ENCODE results near the gene ZBTB4. TPM values are rescaled to one million over a fixed set of nuclear protein-coding genes. Genes with fewer than 3 reads are reported as not detected.

ZBTB4 gene
- total and polyA plus RNA-seq, 9 of the 15 experiments (the other 6 are each of a cell fraction or from before 2014, with no cell fraction given) = 0.92 to 6.9 (median 3.3) TPM

DNA sequence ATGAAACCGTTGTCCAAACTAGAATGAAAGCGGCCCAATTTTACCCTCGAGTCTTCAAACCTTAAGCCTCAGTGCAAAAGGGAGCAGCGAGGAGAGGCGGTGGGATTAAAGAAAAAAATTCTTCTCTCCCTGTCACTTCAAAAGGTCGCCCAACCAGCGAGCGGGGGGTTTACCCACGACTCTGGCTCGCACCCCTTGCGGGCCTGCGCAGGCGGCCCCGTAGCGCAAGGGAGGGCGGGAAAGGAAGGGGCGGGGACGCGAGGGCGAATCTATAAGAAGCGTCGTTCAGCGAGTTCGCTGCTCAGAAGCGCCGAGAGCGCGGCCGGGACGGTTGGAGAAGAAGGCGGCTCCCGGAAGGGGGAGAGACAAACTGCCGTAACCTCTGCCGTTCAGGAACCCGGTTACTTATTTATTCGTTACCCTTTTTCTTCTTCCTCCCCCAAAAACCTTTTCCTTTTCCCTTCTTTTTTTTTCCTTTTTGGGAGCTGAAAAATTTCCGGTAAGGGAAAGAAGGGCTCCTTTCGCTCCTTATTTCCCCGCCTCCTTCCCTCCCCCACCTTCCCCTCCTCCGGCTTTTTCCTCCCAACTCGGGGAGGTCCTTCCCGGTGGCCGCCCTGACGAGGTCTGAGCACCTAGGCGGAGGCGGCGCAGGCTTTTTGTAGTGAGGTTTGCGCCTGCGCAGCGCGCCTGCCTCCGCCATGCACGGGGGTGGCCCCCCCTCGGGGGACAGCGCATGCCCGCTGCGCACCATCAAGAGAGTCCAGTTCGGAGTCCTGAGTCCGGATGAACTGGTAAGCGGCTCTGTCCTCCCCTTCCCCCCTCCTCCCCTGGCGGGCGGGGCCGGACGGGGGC is 4.9 kb upstream of the ZBTB4 start, which contains the start of gene POLR2A (continued):
- TF ChIP-seq TBP (optimal IDR thresholded peaks at IDR 0.05; ENCODE audit: low read depth, low read length) (peak; percentile 98), GTF2E2 (tag; IDR thresholded peaks at IDR 0.05) (peak; percentile 99), NKRF (IDR thresholded peaks at IDR 0.05; ENCODE audit: borderline replicate concordance) (no peak), PHTF2 (CRISPR knock-in tag; IDR thresholded peaks at IDR 0.05) (peak; percentile 20; the same call in 1 of the 2 replicates), POLR2AphosphoS2 (IDR thresholded peaks at IDR 0.05; ENCODE audit: low read length) (peak; percentile 95; the same call in 1 of the 2 replicates), ZBTB26 (CRISPR knock-in tag; IDR thresholded peaks at IDR 0.05) (peak; percentile 87; the same call in 1 of the 2 replicates), NFRKB (IDR thresholded peaks at IDR 0.05; ENCODE audit: low read depth) (peak; percentile 69; the same call in 1 of the 2 replicates), ATF7 (IDR thresholded peaks at IDR 0.05) (peak; percentile 99), BRCA1 (IDR thresholded peaks at IDR 0.05) (no peak), BRCA1 (CRISPR knock-in tag; IDR thresholded peaks at IDR 0.05) (no peak), PHF21A (IDR thresholded peaks at IDR 0.05; ENCODE audit: borderline replicate concordance, low read depth) (no peak), PCBP1 (IDR thresholded peaks at IDR 0.05; ENCODE audit: low read depth, low read length, poor library complexity, severe bottlenecking) (peak; percentile 92), NFE2 (IDR thresholded peaks at IDR 0.05; ENCODE audit: low read depth) (peak; percentile 42; the same call in 1 of the 2 replicates), RBM22 (IDR thresholded peaks at IDR 0.05; ENCODE audit: low read depth, low read length, poor library complexity, severe bottlenecking) (peak; percentile 79)
- TF ChIP-seq, protein P1, sequence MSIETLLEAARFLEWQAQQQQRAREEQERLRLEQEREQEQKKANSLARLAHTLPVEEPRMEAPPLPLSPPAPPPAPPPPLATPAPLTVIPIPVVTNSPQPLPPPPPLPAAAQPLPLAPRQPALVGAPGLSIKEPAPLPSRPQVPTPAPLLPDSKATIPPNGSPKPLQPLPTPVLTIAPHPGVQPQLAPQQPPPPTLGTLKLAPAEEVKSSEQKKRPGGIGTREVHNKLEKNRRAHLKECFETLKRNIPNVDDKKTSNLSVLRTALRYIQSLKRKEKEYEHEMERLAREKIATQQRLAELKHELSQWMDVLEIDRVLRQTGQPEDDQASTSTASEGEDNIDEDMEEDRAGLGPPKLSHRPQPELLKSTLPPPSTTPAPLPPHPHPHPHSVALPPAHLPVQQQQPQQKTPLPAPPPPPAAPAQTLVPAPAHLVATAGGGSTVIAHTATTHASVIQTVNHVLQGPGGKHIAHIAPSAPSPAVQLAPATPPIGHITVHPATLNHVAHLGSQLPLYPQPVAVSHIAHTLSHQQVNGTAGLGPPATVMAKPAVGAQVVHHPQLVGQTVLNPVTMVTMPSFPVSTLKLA (conservative IDR thresholded peaks at IDR 0.05) = peak; percentile 53 to 70
- TF ChIP-seq, protein P2, sequence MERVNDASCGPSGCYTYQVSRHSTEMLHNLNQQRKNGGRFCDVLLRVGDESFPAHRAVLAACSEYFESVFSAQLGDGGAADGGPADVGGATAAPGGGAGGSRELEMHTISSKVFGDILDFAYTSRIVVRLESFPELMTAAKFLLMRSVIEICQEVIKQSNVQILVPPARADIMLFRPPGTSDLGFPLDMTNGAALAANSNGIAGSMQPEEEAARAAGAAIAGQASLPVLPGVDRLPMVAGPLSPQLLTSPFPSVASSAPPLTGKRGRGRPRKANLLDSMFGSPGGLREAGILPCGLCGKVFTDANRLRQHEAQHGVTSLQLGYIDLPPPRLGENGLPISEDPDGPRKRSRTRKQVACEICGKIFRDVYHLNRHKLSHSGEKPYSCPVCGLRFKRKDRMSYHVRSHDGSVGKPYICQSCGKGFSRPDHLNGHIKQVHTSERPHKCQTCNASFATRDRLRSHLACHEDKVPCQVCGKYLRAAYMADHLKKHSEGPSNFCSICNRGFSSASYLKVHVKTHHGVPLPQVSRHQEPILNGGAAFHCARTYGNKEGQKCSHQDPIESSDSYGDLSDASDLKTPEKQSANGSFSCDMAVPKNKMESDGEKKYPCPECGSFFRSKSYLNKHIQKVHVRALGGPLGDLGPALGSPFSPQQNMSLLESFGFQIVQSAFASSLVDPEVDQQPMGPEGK (CRISPR knock-in tag; IDR thresholded peaks at IDR 0.05; ENCODE audit: borderline replicate concordance) = peak; percentile 84
- TF ChIP-seq, protein P3, sequence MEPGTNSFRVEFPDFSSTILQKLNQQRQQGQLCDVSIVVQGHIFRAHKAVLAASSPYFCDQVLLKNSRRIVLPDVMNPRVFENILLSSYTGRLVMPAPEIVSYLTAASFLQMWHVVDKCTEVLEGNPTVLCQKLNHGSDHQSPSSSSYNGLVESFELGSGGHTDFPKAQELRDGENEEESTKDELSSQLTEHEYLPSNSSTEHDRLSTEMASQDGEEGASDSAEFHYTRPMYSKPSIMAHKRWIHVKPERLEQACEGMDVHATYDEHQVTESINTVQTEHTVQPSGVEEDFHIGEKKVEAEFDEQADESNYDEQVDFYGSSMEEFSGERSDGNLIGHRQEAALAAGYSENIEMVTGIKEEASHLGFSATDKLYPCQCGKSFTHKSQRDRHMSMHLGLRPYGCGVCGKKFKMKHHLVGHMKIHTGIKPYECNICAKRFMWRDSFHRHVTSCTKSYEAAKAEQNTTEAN (CRISPR knock-in tag; IDR thresholded peaks at IDR 0.05) = no peak
